Liver (tissue), 9 donors: ENCODE results near the gene RBM15. TPM values are rescaled to one million over a fixed set of nuclear protein-coding genes. Genes with fewer than 3 reads are reported as not detected.

Source experiments
- DNase-seq: peaks from one replicate; pipeline ENCODE4 v3.0.0-alpha.2; 2017; ENCODE audit warnings: low spot score
- H3K27ac ChIP-seq, 2 donors: one replicate each; pipeline ENCODE4 v1.7.0; 2013; ENCODE audit warnings: inconsistent platforms in 2 of 2, low read length in 2 of 2, control low read depth in 1 of 2, low read depth in 1 of 2, mild to moderate bottlenecking in 1 of 2
- H3K27me3 ChIP-seq, 4 donors: one replicate each; pipeline versions ENCODE4 v1.6.1 to v1.7.0; 2013; ENCODE audit warnings: low read length in 3 of 4, inconsistent platforms in 1 of 4, mild to moderate bottlenecking in 1 of 4, moderate library complexity in 1 of 4; ENCODE audit not compliant: control insufficient read depth in 4 of 4, insufficient read depth in 4 of 4
- H3K36me3 ChIP-seq, 4 donors: one replicate each; pipeline versions ENCODE4 v1.6.1 to v1.7.0; 2013; ENCODE audit warnings: low read length in 3 of 4, mild to moderate bottlenecking in 3 of 4, low read depth in 1 of 4, moderate library complexity in 1 of 4; ENCODE audit not compliant: control insufficient read depth in 4 of 4, insufficient read depth in 3 of 4
- H3K4me1 ChIP-seq, 4 donors: one replicate each; pipeline versions ENCODE4 v1.6.1 to v1.7.0; 2013; ENCODE audit warnings: low read length in 3 of 4, mild to moderate bottlenecking in 3 of 4, moderate library complexity in 1 of 4; ENCODE audit not compliant: control insufficient read depth in 4 of 4, insufficient read depth in 4 of 4
- H3K4me3 ChIP-seq, 3 donors: one replicate each; pipeline versions ENCODE4 v1.6.1 to v1.7.0; 2013; ENCODE audit warnings: low read length in 3 of 3, control low read depth in 1 of 3, low read depth in 1 of 3, mild to moderate bottlenecking in 1 of 3
- H3K9ac ChIP-seq, 2 donors: one replicate each; pipeline ENCODE4 v1.7.0; 2013; ENCODE audit warnings: low read length in 2 of 2, mild to moderate bottlenecking in 2 of 2, moderate library complexity in 2 of 2, control low read depth in 1 of 2, low read depth in 1 of 2
- H3K9me3 ChIP-seq, 4 donors: one replicate each; pipeline versions ENCODE4 v1.6.1 to v1.7.0; 2013; ENCODE audit warnings: low read length in 3 of 4; ENCODE audit not compliant: control insufficient read depth in 4 of 4
- EGR1 ChIP-seq, 2 donors: IDR thresholded peaks; 2 replicates each; pipeline ENCODE4 v1.6.1; 2016 to 2018; ENCODE audit warnings: antibody characterized with exemption in 2 of 2, low read depth in 2 of 2
- FOXA1 ChIP-seq: IDR thresholded peaks from 2 replicates; pipeline ENCODE4 v1.6.1; 2016; ENCODE audit warnings: antibody characterized with exemption
- FOXA2 ChIP-seq: IDR thresholded peaks from 2 replicates; pipeline ENCODE4 v1.6.1; 2016; ENCODE audit warnings: antibody characterized with exemption
- GABPA ChIP-seq, 2 donors: IDR thresholded peaks in 1 of 2; conservative IDR thresholded peaks in 1 of 2; 2 replicates each; pipeline ENCODE4 v1.6.1; 2016; ENCODE audit warnings: antibody characterized with exemption in 2 of 2, mild to moderate bottlenecking in 1 of 2, moderate library complexity in 1 of 2
- HNF4A ChIP-seq, 2 donors: conservative IDR thresholded peaks; 2 replicates each; pipeline ENCODE4 v1.6.1; 2016; ENCODE audit warnings: antibody characterized with exemption in 2 of 2, mild to moderate bottlenecking in 2 of 2
- HNF4G ChIP-seq: IDR thresholded peaks from 2 replicates; pipeline ENCODE4 v1.6.1; 2016; ENCODE audit warnings: antibody characterized with exemption
- JUND ChIP-seq, 2 donors: IDR thresholded peaks; 2 replicates each; pipeline ENCODE4 v1.6.1; 2016; ENCODE audit warnings: antibody characterized with exemption in 2 of 2
- MAX ChIP-seq: IDR thresholded peaks from 2 replicates; pipeline ENCODE4 v1.6.1; 2016; ENCODE audit warnings: antibody characterized with exemption
- NR2F2 ChIP-seq: IDR thresholded peaks from 2 replicates; pipeline ENCODE4 v1.6.1; 2016; ENCODE audit warnings: antibody characterized with exemption
- RAD21 ChIP-seq, 2 donors: IDR thresholded peaks; 2 replicates each; pipeline ENCODE4 v1.6.1; 2016; ENCODE audit warnings: antibody characterized with exemption in 2 of 2, mild to moderate bottlenecking in 2 of 2
- REST ChIP-seq: IDR thresholded peaks from 2 replicates; pipeline ENCODE4 v1.6.1; 2016; ENCODE audit warnings: antibody characterized with exemption, mild to moderate bottlenecking
- RXRA ChIP-seq, 2 donors: IDR thresholded peaks; 2 replicates each; pipeline ENCODE4 v1.6.1; 2017 to 2018; ENCODE audit warnings: antibody characterized with exemption in 2 of 2, mild to moderate bottlenecking in 1 of 2
- SP1 ChIP-seq: IDR thresholded peaks from 2 replicates; pipeline ENCODE4 v1.6.1; 2018; ENCODE audit warnings: antibody characterized with exemption, mild to moderate bottlenecking
- TAF1 ChIP-seq: conservative IDR thresholded peaks from 2 replicates; pipeline ENCODE4 v1.6.1; 2016; ENCODE audit warnings: antibody characterized with exemption, mild to moderate bottlenecking
- YY1 ChIP-seq: IDR thresholded peaks from 2 replicates; pipeline ENCODE4 v1.6.1; 2016; ENCODE audit warnings: antibody characterized with exemption, mild to moderate bottlenecking
- WGBS: extraction: QIAGEN DNeasy Blood & Tissue Kit; methylation state at CpG from one replicate; pipeline ENCODE4 v1.1.7; 2013; 5-methylcytosine and 5-hydroxymethylcytosine counted together
- polyA plus RNA-seq, 2 donors: library from polyadenylated mRNA; stranded (reverse) in 1 of 2; unstranded in 1 of 2; fragments of 200-250 nt in 1 of 2; fragments of >200 nt in 1 of 2; fragmentation: Nextera tagmentation in 1 of 2; extraction: Ambion mirVana in 1 of 2; gene quantifications; one replicate each; pipeline versions ENCODE4 v1.2.1 to v1.2.3, GENCODE V29; 2013 to 2015
- total RNA-seq, 2 donors: library from RNA; depleted of rRNA; stranded (reverse); fragments of >200 nt; gene quantifications; one replicate each; pipeline ENCODE4 v1.2.3, GENCODE V29; 2014
- TF ChIP-seq, protein P1 (sequence below): IDR thresholded peaks from 2 replicates; pipeline ENCODE4 v1.6.1; 2016; ENCODE audit warnings: antibody characterized with exemption
- TF ChIP-seq, protein P2 (sequence below): IDR thresholded peaks from 2 replicates; pipeline ENCODE4 v1.6.1; 2016; ENCODE audit warnings: antibody characterized with exemption
- TF ChIP-seq, protein P3 (sequence below): fragments of 150-350 bp; IDR thresholded peaks from 2 replicates; pipeline ENCODE4 v1.5.1; 2017; ENCODE audit warnings: improper control_type of control experiment, low read depth, low read length; ENCODE audit not compliant: missing input control
- donor health status: healthy.
- donor health status: healthy.
- donor health status: healthy.
- donor health status: healthy.
- donor health status: healthy.

The RBM15 gene
- total and polyA plus RNA-seq, 4 donors: 2.4 to 34.0 (median 15.0) TPM

GRCh38 chr1:110370827-110371226 lies 31.6 kb downstream of the RBM15 start:
- no peak overlapping the region for H3K27ac ChIP-seq
- WGBS: 64% methylated on average over 1 of the region's 1 CpG
- no peaks in the 10 kb centered on the region for H3K9me3 ChIP-seq
- peaks cover 0 to 16% (median 5%) of the 10 kb centered on the region in 4 donors for H3K36me3 ChIP-seq
- H3K4me3 ChIP-seq: no peak overlapping the region
- H3K9ac ChIP-seq: no peak overlapping the region
- TF ChIP-seq GABPA (IDR thresholded peaks at IDR 0.05 in 1 of 2, conservative IDR thresholded peaks at IDR 0.05 in 1 of 2) (no peak), FOXA1 (no peak), RAD21 (IDR thresholded peaks at IDR 0.05) (no peak), REST (no peak), NR2F2 (no peak), YY1 (no peak), HNF4A (conservative IDR thresholded peaks at IDR 0.05) (no peak), TAF1 (no peak), HNF4G (no peak), RXRA (IDR thresholded peaks at IDR 0.05) (no peak), SP1 (no peak), EGR1 (IDR thresholded peaks at IDR 0.05; ENCODE audit: low read depth in 2 of 2) (no peak), FOXA2 (no peak), JUND (IDR thresholded peaks at IDR 0.05) (no peak), MAX (no peak)
- TF ChIP-seq, protein P1, sequence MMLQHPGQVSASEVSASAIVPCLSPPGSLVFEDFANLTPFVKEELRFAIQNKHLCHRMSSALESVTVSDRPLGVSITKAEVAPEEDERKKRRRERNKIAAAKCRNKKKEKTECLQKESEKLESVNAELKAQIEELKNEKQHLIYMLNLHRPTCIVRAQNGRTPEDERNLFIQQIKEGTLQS: no peak
- TF ChIP-seq, protein P2, sequence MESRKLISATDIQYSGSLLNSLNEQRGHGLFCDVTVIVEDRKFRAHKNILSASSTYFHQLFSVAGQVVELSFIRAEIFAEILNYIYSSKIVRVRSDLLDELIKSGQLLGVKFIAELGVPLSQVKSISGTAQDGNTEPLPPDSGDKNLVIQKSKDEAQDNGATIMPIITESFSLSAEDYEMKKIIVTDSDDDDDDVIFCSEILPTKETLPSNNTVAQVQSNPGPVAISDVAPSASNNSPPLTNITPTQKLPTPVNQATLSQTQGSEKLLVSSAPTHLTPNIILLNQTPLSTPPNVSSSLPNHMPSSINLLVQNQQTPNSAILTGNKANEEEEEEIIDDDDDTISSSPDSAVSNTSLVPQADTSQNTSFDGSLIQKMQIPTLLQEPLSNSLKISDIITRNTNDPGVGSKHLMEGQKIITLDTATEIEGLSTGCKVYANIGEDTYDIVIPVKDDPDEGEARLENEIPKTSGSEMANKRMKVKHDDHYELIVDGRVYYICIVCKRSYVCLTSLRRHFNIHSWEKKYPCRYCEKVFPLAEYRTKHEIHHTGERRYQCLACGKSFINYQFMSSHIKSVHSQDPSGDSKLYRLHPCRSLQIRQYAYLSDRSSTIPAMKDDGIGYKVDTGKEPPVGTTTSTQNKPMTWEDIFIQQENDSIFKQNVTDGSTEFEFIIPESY: no peak
- TF ChIP-seq, protein P3, sequence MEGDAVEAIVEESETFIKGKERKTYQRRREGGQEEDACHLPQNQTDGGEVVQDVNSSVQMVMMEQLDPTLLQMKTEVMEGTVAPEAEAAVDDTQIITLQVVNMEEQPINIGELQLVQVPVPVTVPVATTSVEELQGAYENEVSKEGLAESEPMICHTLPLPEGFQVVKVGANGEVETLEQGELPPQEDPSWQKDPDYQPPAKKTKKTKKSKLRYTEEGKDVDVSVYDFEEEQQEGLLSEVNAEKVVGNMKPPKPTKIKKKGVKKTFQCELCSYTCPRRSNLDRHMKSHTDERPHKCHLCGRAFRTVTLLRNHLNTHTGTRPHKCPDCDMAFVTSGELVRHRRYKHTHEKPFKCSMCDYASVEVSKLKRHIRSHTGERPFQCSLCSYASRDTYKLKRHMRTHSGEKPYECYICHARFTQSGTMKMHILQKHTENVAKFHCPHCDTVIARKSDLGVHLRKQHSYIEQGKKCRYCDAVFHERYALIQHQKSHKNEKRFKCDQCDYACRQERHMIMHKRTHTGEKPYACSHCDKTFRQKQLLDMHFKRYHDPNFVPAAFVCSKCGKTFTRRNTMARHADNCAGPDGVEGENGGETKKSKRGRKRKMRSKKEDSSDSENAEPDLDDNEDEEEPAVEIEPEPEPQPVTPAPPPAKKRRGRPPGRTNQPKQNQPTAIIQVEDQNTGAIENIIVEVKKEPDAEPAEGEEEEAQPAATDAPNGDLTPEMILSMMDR: no peak
- DNase-seq: no peak
- peaks cover 0 to 2% (median 0%) of the 10 kb centered on the region in 4 donors for H3K4me1 ChIP-seq
- H3K27me3 ChIP-seq: no peaks in the 10 kb centered on the region
